HS-27A (cell line): ENCODE results near the gene ELMO3.

Experiments
- DNase-seq: peaks from one replicate; pipeline ENCODE4 v3.0.0-alpha.2; 2012; ENCODE audit warnings: low read depth, missing footprints

ELMO3 gene

GRCh38 chr16:67226295-67226803 lies 27.4 kb downstream of the ELMO3 start:
- DNase-seq, result no peak

GRCh38 chr16:67226804-67227566 lies 28.1 kb downstream of the ELMO3 start, which contains the start of gene TMEM208:
Gene TMEM208 (plus strand): TSS chr16:67227130. CDS start chr16:67227219, 89 bp downstream.
- DNase-seq, result peak; percentile 97

DNA sequence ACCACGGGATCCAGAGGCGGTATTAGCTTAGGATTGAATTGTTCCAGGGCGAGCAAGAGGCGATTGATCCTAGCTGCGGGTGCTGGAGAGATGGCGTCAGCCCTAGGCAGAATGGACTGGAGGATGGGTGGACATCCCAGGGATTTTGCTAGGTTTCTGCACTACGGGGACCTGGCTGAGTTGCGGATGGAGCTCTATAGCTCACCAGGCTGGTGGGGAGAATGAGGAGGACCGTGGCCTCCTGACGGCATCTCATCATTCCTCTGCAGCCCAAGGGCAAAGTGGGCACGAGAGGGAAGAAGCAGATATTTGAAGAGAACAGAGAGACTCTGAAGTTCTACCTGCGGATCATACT lies 28.6 kb downstream of the ELMO3 start:
- no peak for DNase-seq

GRCh38 chr16:67228034-67228785 lies 29.3 kb downstream of the ELMO3 start:
- no peak for DNase-seq

DNA sequence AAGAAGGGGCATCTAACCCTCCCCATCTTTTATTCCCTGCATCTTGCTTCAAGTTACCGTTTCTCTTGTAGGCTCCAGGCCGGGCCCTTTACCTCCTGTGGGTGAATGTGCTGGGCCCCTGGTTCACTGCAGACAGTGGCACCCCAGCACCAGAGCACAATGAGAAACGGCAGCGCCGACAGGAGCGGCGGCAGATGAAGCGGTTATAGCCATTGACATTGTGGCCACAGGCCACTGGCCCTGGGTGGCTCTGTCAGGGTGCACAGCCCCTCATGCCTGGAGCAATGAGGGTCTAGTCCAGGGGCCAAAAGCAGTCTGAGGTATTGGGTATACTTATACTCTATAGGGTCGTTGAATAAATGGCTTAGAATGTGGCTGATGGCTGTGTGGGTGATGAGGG lies 30.0 kb downstream of the ELMO3 start:
- DNase-seq, result no peak

DNA sequence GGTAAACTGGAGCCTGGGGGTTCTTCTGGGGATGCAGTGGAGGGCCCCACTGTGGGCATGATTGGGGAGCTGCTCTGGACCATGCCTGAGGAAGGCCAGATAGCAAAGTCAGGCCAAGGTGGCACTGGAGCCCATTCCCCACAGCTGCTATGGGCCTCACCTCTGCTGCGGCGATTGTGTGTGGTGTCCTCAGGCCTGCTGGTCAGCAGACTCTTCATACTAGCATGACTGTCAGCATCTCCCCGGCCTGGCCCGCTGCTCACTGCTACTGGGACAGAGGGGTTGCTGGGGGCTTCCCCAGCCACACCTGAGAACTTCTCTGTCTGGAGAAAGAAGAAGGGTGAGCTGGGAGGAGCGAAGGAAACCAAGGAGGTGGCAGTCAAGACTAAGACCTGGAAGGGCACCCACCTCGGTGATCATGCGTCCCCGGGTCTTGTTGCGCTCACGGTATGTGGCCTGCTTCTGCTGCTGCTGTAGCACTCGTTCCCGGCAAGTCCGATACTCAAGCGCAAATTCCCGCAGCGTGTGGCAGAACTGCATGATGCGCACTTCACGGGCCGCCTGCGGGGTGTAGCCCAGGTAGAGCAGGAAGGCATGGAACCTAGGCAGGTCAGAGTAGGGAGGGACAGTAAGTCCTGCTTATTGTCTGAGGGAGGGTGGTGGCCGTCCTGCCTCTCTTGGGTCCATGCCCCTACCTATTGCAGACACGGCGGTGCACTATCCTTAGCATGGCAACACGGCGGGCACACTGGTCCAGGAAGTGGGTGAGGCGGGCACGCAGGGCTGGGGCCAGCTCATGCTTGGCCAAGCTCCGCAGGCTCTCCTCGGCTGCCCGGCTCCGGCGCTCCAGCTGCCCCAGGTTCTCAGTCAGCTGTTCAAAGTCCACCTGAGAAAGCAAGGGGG lies 31.2 kb downstream of the ELMO3 start:
- no peak for DNase-seq

DNA sequence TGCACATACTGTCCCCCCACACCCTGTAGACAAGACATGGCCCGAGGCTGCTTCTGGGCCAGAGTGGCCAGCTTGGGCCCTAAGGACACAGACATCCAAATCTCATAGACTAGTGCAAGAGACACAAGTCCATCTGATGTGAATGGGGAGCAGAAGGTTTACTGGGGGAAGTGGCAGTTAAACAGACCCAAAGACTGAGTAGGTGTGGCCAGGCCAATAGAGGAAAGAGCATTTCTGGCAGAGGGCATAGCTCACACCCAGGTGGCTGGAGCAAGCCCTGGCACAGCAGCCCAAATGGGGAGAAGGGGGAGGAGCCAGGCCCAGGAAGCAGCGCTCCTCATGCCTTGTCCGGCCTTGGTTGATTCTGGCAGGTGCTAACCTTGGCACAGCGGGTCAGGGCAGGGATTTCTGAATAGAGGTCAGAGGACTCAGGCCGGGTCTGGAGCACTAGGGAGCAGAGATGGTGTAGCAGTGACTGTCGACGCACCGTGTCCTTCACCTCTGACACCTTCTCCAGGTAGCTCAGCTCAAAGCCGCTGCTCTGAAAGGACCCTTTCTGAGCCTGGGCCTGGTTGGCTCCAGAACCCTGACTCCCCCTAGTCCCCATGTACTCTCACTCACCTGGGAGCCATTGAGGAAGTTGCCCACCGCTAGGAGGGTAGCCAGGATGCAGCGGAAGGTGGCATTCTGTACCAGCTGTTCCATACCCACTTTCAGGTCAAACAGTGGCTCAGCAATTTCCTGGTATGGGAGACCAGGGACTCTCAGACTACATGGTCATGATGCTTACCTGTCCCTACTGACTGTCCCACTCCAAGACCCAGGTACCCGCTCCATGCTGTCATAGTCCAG lies 32.1 kb downstream of the ELMO3 start:
- no peak for DNase-seq

DNA sequence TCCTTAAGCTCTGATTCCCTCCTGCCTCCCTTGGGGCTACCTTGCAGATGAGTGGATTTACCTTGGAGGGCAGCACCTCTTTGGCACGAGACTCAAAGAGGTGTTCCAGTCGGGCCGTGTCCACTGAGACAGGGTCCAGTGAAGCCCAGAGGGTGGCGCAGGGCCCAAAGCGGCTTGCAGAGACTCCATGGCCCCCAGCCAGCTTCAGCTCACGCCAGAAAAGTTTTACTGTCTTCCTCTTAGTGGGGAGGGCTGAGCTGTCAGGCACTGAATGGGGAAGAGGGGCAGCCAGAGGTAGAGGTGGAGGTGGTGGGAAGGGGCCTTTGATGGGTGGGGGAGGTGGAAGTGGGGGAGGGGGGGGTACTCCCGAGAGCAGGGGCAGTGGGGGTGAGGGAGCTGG lies 34.7 kb downstream of the ELMO3 start:
- DNase-seq, result no peak

DNA sequence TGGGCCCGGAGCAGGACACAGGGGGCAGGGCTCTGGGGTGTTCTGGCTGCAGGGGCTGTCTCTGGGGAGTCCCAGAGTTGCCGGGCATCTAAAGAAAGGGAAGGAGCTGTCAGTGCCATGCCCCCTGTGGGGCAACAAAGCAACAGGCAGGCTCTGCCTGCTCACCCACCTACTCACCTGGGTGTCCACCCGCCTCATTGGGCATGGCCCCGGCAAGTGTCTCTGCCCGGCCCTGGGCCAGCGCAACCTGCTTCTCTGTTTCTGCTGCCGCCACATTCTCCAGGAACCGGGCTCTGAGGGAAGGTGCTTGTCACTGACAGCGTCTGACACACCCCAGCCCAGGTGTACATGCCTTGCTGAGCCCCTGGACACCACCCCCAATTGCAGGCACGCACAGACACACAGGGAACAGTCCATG lies 35.3 kb downstream of the ELMO3 start:
- no peak for DNase-seq

GRCh38 chr16:67235816-67236562 lies 37.1 kb downstream of the ELMO3 start:
- no peak for DNase-seq

DNA sequence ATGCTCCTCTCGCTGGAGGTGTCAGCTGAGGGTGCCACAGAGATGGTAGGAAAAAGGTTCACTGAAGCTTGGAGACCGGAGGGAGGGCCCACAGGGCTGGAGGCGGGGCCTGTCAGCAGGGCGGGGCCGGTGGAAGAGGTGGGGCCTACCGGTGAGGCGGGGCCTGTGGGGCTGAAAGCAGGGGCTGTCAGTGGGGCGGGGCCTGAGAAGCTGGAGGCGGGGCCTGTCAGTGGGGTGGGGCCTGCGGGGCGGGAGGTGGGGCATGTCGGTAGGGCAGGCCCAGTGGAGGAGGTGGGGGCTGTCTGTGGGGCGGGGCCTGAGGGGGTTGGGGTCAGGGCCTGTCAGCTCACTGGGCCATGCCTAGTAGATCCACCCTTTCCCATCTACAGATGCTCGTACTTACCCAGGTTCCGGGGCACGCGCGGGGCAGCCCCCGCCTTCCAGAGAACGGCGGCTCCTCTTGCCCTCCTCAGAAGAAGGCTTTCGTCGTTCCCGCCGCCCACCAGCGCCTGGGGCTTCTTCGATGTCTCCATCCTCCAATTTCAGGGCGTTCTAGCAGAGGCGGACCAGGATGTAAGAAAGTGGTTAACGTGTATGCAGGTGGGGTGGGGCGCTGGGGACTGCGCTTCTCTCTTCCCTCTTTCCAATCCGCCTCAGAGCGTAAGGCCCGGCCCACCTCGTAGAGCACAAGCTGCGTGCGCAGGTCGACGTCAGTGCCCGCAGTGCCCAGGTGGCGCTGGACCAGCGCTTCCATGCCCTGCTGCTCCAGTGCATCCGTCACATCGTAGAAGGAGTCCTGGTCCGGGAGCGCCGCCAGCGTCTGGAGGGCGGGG lies 37.8 kb downstream of the ELMO3 start:
- no peak for DNase-seq

GRCh38 chr16:67237396-67238277 lies 38.7 kb downstream of the ELMO3 start:
- no peak for DNase-seq

- no peak for DNase-seq
Measured at GRCh38 chr16:67238278-67238575, 39.3 kb downstream of the ELMO3 start.

DNA sequence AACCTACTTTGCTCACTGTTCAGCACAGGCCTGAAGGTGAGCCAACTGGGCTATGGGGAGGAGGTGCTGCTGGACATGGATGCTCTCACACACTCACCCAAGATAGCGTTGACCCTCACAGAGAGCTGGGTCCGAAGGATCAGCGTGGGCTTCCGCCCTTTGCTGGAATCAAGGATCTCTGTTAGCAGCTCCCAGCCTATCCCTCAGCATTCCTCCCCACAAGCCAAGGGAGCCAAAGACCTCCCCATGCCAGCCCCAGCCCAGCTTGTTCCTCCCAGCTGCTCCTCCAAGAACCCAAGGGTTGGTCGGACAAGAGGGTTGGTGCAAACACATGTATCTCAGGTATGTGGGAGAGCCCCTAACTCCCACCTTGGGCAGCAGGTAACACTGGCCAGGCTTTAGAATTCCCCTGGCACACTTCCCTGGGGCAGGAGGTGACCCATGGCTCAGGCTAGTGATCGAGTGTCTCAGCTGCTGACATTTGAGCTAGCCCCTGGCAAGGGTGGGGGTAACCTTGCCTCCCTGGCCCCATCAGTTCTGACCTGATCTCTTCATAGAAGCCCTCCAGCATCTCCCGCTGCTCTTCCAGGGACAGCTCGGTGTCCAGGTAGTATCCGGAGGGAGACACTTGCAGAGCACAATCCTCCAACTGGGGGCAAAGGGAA lies 40.0 kb downstream of the ELMO3 start:
- no peak for DNase-seq

- DNase-seq, result no peak
Measured at GRCh38 chr16:67240506-67240905, 41.6 kb downstream of the ELMO3 start.

GRCh38 chr16:67241008-67241900 lies 42.3 kb downstream of the ELMO3 start:
- no peak for DNase-seq

DNA sequence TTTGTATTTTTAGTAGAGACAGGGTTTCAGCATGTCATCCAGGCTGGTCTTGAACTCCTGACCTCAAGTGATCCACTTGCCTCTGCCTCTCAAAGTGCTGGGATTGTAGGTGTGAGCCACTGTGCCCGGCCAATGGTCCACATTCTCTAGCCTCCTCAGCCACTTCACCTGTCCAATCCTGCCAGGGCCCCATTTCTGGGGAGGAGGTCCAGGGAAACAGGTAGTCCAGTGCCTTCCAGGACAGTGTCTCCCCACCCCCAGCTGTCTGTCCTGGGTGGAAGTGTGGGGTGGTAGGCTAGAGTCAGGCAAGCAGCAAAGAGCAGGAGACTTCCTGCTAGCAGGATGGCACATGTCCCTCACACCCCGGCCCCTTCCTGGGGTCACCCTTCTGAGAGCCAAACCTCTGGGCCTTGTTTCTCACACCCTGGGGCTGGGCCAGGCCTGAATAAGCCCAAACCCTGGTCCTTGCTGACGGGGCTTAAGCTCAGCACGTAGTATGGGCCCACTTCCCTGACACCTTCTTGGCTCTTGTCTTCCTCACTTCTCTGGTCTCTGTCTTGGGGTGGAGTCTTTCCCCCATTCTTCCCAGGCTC lies 43.3 kb downstream of the ELMO3 start:
- no peak for DNase-seq
